Activated naive CD4-positive, alpha-beta T cell treated with anti-CD3 and anti-CD28 coated beads for 36 hours (primary cell): ENCODE results near the gene CCDC183. TPM values are rescaled to one million over a fixed set of nuclear protein-coding genes. Genes with fewer than 3 reads are reported as not detected.
A peak's percentile ranks its signal among the peaks of the same experiment; 100 is the strongest.

ENCODE experiments used
- CTCF ChIA-PET: fragments of 350-600 bp; sonication (Branson Sonifier 250); formaldehyde crosslinking; loops from one replicate; lab custom pipeline; 2021; ENCODE audit warnings: antibody characterized with exemption; lab: Charles Lee
- DNase-seq: peaks from one replicate; pipeline ENCODE4 v3.0.0-alpha.2; 2020
- H3K27ac Mint-ChIP-seq: one replicate; pipeline ENCODE4 v1.8.0; 2021; ENCODE audit warnings: mild to moderate bottlenecking, mixed read lengths
- H3K27me3 Mint-ChIP-seq: one replicate; pipeline ENCODE4 v1.8.0; 2021; ENCODE audit warnings: low read depth, mixed read lengths
- H3K36me3 Mint-ChIP-seq: one replicate; pipeline ENCODE4 v1.8.0; 2021; ENCODE audit warnings: low read depth, mixed read lengths
- H3K4me1 Mint-ChIP-seq: one replicate; pipeline ENCODE4 v1.8.0; 2021; ENCODE audit warnings: low read depth, mixed read lengths
- H3K4me3 Mint-ChIP-seq: one replicate; pipeline ENCODE4 v1.8.0; 2021; ENCODE audit warnings: mild to moderate bottlenecking, moderate library complexity, mixed read lengths
- H3K9me3 Mint-ChIP-seq: one replicate; pipeline ENCODE4 v1.8.0; 2021; ENCODE audit warnings: mixed read lengths
- intact Hi-C: fragments of 100-400 bp; cut with micrococcal nuclease; formaldehyde crosslinking; loops from one replicate; pipeline ENCODE4 v1.15.1; 2023
- total RNA-seq, 2 experiments: library from RNA; stranded (reverse); gene quantifications; one replicate each; pipeline ENCODE4 v1.2.3, GENCODE V29; 2021

The CCDC183 gene
- total RNA-seq, 2 experiments from 2014 or later, result 0.38 to 0.47 TPM

- intact Hi-C loops, result loop anchor here (1.0 to 5.0 kb wide), 5 partner anchors 16 to 396 kb away; partner anchors contain the start of genes PAXX, PHPT1, TMEM141 and TPRN
- H3K4me1 Mint-ChIP-seq, result peaks cover 36% of the 10 kb centered on the region
- peaks cover 12% of the 10 kb centered on the region for H3K36me3 Mint-ChIP-seq
- H3K4me3 Mint-ChIP-seq, result peak overlapping the region; percentile 82
- H3K27me3 Mint-ChIP-seq, result no peaks in the 10 kb centered on the region
- H3K27ac Mint-ChIP-seq, result peak overlapping the region; percentile 88
- no peak for DNase-seq
- H3K9me3 Mint-ChIP-seq, result no peaks in the 10 kb centered on the region
- CTCF ChIA-PET, result interaction anchor here (2.1 to 5.1 kb wide), 3 partner anchors 14 to 36 kb away, joined by 6 to 28 read pairs (median 8); partner anchors contain the start of genes AJM1 and TMEM141
Observed at GRCh38 chr9:136806631-136807201, 10.6 kb downstream of the CCDC183 start.

DNA sequence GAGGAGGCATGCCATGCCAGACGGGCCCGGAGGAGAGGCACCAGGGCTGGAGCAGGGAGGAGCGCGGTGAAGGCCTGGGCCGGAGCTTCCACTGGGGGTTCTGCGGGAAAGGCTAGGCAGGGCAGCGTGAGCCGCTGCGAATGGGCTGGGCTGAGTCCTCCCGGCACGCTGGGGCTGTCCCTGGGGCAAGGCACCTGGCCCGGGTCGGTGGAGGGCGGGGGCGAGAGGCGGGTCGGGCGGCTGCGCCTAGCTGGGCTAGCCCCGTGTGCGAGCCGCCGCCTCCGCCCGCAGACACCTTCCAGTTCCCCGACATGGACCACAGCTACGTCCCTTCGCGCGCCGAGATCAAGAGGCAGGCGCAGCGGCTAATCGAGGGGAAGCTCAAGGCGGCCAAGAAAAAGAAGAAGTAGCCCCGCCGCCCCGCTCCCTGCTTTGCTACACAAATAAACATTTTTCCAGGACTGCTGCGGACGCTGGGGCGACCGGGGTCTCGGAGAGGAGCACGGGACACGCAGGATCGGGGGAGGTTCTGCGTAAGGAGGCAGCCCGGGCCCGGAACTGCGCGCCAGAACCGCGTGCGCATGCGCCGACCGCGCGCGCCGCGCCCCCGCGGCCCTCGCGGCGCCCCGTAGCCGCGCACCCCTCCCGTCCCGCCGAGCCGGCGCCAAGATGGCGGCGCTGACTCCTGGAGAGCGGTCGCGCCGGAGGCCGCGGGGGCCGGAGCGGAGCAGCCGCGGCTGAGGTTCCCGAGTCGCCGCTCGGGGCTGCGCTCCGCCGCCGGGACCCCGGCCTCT, 11.3 kb downstream of the CCDC183 start, which contains the start of gene RABL6:
Gene RABL6 (plus strand): TSS at position 668 of the 794 bp plus-strand sequence. CDS start 249 bp downstream, outside the sequence.
- Mint-ChIP-seq H3K27me3 (no peaks in the 10 kb centered on the region), H3K4me1 (peaks cover 32% of the 10 kb centered on the region), H3K4me3 (peak within 1 kb of the TSS; percentile 82), H3K36me3 (peaks cover 12% of the 10 kb centered on the region), H3K9me3 (no peaks in the 10 kb centered on the region), H3K27ac (peak within 1 kb of the TSS; percentile 88)
- CTCF ChIA-PET, result interaction anchor here (2.1 to 5.1 kb wide), 3 partner anchors 14 to 35 kb away, joined by 6 to 28 read pairs (median 8); partner anchors contain the start of genes AJM1 and TMEM141
- DNase-seq, result peak; percentile 76
- intact Hi-C loops, result loop anchor here (1.0 to 5.0 kb wide), 5 partner anchors 17 to 395 kb away; partner anchors contain the start of genes PAXX, PHPT1, TMEM141 and TPRN

GRCh38 chr9:136808075-136808805, 12.1 kb downstream of the CCDC183 start:
- peak overlapping the region; percentile 76 for H3K4me3 Mint-ChIP-seq
- peak overlapping the region; percentile 18 for H3K27ac Mint-ChIP-seq
- intact Hi-C loops, result loop anchor here (5.0 kb wide), 2 partner anchors 79 to 394 kb away; partner anchors contain the start of genes TPRN and TRAF2
- CTCF ChIA-PET, result interaction anchor here (0.7 to 5.1 kb wide), 6 partner anchors 12 to 51 kb away, joined by 3 to 28 read pairs (median 6); partner anchors contain the start of genes AJM1, CCDC183 and TMEM141
- no peaks in the 10 kb centered on the region for H3K27me3 Mint-ChIP-seq
- peak; percentile 40 for DNase-seq
- no peaks in the 10 kb centered on the region for H3K9me3 Mint-ChIP-seq
- peaks cover 18% of the 10 kb centered on the region for H3K36me3 Mint-ChIP-seq
- H3K4me1 Mint-ChIP-seq, result peaks cover 38% of the 10 kb centered on the region

GRCh38 chr9:136808806-136809158, 12.6 kb downstream of the CCDC183 start:
- peaks cover 38% of the 10 kb centered on the region for H3K4me1 Mint-ChIP-seq
- intact Hi-C loops, result loop anchor here (5.0 kb wide), 2 partner anchors 79 to 394 kb away; partner anchors contain the start of genes TPRN and TRAF2
- H3K27me3 Mint-ChIP-seq, result no peaks in the 10 kb centered on the region
- H3K4me3 Mint-ChIP-seq, result peak overlapping the region; percentile 74
- peaks cover 23% of the 10 kb centered on the region for H3K36me3 Mint-ChIP-seq
- CTCF ChIA-PET, result interaction anchor here (0.7 to 0.9 kb wide), 3 partner anchors 13 to 51 kb away, joined by 3 to 5 read pairs (median 3); partner anchors contain the start of gene CCDC183
- DNase-seq, result no peak
- H3K9me3 Mint-ChIP-seq, result no peaks in the 10 kb centered on the region
- peak overlapping the region; percentile 18 for H3K27ac Mint-ChIP-seq

DNA sequence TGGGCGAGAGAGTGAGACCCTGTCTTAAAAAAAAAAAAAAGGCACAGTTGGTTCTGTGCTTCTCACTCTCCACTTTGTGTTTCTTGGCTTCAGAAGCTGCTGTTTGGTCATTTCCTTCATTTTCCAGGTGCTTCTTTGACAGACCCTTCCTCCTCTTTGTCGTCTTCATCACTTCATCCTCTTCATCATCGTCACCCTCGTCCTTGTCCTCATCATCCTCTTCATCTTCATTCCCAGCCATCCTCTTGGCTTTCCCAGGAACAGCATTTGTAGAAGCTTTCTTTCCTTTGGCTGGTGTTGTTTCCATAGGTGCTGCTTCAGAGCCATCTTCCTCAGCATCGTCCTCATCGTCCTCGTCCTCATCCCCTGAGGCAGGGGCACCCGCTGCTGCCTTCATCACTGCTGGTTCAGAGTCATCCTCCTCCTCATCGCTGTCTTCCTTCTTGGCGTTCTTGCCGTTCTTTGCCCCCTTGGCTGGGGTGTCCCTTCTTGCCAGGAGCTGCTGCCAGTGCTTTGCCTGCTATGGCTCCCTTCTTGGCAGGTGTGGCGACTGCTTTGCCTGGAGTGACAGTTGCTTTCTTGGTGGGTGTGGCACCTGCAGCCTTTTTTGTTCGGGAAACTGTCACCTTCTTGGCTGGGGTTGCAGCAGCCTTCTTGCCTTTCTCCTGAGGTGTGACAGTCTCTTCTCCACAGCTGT, 18.7 kb downstream of the CCDC183 start:
- no peak overlapping the region for H3K27ac Mint-ChIP-seq
- no peak for DNase-seq
- H3K9me3 Mint-ChIP-seq, result no peaks in the 10 kb centered on the region
- H3K4me1 Mint-ChIP-seq, result peaks cover 22% of the 10 kb centered on the region
- H3K27me3 Mint-ChIP-seq, result no peaks in the 10 kb centered on the region
- no peak overlapping the region for H3K4me3 Mint-ChIP-seq
- peaks cover 24% of the 10 kb centered on the region for H3K36me3 Mint-ChIP-seq
- intact Hi-C loops, result no loop called here
- CTCF ChIA-PET, result interaction anchor here (0.6 to 1.7 kb wide), 3 partner anchors 20 to 648 kb away, joined by 3 to 4 read pairs (median 3); no protein-coding TSS in a partner anchor

DNA sequence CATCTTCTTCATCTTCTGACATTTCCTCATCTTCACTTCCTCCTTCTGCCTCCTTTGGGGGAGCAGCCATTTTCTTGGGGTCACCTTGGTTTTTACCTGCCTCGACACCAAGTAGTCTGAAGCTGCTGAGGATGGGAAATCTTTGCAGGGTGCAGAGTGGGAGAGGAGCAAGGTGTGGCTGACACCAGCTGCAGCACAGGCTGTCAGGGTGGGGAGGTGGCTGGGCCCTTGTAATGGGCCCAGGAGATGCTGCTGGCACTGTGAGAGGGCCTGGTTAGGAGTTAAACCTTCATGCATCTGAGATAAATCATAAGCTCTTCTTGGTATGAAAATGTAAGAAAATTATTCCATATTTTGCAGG, 19.3 kb downstream of the CCDC183 start:
- intact Hi-C loops, result no loop called here
- no peaks in the 10 kb centered on the region for H3K9me3 Mint-ChIP-seq
- H3K4me1 Mint-ChIP-seq, result peaks cover 19% of the 10 kb centered on the region
- H3K4me3 Mint-ChIP-seq, result no peak overlapping the region
- H3K27ac Mint-ChIP-seq, result no peak overlapping the region
- peaks cover 23% of the 10 kb centered on the region for H3K36me3 Mint-ChIP-seq
- H3K27me3 Mint-ChIP-seq, result no peaks in the 10 kb centered on the region
- CTCF ChIA-PET, result interaction anchor here (0.6 to 1.7 kb wide), 3 partner anchors 19 to 389 kb away, joined by 3 to 4 read pairs (median 3); no protein-coding TSS in a partner anchor
- DNase-seq, result no peak

- no peak for DNase-seq
- intact Hi-C loops, result no loop called here
- H3K4me3 Mint-ChIP-seq, result no peak overlapping the region
- H3K27ac Mint-ChIP-seq, result no peak overlapping the region
- H3K27me3 Mint-ChIP-seq, result no peaks in the 10 kb centered on the region
- peaks cover 8% of the 10 kb centered on the region for H3K36me3 Mint-ChIP-seq
- CTCF ChIA-PET, result no interaction called here
- H3K4me1 Mint-ChIP-seq, result peaks cover 8% of the 10 kb centered on the region
- H3K9me3 Mint-ChIP-seq, result no peaks in the 10 kb centered on the region
Observed at GRCh38 chr9:136820971-136821825, 25.1 kb downstream of the CCDC183 start.

GRCh38 chr9:136821826-136822544, 25.8 kb downstream of the CCDC183 start:
- Mint-ChIP-seq H3K9me3 (no peaks in the 10 kb centered on the region), H3K4me1 (peaks cover 7% of the 10 kb centered on the region), H3K4me3 (no peak overlapping the region), H3K27ac (no peak overlapping the region), H3K27me3 (no peaks in the 10 kb centered on the region), H3K36me3 (peaks cover 7% of the 10 kb centered on the region)
- DNase-seq, result no peak
- intact Hi-C loops, result no loop called here
- CTCF ChIA-PET, result interaction anchor here (1.1 kb wide), 1 partner anchor 22 kb away, joined by 3 read pairs; no protein-coding TSS in a partner anchor

DNA sequence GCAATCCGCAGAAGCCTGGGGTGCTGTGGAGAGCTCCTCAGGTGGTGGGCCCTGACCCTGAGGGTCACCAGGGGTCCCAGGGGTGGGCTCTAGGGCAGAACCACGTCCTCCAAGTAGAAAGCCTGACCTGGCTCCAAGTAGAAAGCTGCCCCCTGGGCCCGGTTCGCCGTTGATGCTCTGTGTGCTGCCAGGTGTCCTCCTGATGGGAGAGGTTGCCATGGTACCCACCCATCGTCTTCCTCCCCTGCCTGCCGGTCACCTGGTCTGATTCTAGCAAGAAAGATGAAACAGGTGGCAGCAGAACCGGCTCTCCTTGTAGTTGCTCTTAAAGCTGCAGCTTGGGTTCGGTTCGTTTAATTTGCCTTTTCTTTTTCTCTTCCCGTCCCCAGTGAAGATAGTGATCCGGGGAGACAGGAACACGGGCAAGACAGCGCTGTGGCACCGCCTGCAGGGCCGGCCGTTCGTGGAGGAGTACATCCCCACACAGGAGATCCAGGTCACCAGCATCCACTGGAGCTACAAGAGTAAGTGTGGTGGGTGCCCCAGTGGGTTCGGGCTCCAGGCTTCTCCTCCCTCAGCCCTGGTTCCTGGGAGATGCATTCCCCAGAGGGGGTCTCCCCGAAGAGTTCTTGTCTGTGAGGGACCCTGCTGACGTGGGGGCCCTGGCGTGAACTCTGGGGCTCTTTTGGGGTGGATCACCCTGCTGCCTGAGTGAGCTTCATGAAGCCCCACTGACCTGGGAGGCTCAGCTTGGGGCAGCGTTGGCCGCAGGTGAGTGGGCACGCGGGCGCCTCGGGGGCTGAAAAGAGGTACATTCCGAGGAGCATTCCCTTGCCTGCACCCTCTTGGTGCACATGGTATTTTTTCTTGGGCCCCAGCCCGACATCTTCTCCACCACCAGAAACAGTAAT, 27.3 kb downstream of the CCDC183 start:
- Mint-ChIP-seq H3K27ac (no peak overlapping the region), H3K4me1 (peaks cover 5% of the 10 kb centered on the region), H3K9me3 (no peaks in the 10 kb centered on the region), H3K27me3 (no peaks in the 10 kb centered on the region), H3K36me3 (peaks cover 5% of the 10 kb centered on the region), H3K4me3 (no peak overlapping the region)
- intact Hi-C loops, result no loop called here
- CTCF ChIA-PET, result interaction anchor here (1.1 kb wide), 1 partner anchor 21 kb away, joined by 3 read pairs; no protein-coding TSS in a partner anchor
- DNase-seq, result no peak
